GM18873 (cell line): Measurements from ENCODE around the gene PPP3R2.

Experiments used
- ATAC-seq: cut with Tn5 transposase; IDR thresholded peaks from one replicate; pipeline ENCODE4 v1.9.1; 2021; ENCODE audit warnings: mild to moderate bottlenecking, moderate library complexity, moderate number of reproducible peaks; ENCODE audit not compliant: unreplicated experiment, low FRiP score

The PPP3R2 gene, protein sequence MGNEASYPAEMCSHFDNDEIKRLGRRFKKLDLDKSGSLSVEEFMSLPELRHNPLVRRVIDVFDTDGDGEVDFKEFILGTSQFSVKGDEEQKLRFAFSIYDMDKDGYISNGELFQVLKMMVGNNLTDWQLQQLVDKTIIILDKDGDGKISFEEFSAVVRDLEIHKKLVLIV

DNA sequence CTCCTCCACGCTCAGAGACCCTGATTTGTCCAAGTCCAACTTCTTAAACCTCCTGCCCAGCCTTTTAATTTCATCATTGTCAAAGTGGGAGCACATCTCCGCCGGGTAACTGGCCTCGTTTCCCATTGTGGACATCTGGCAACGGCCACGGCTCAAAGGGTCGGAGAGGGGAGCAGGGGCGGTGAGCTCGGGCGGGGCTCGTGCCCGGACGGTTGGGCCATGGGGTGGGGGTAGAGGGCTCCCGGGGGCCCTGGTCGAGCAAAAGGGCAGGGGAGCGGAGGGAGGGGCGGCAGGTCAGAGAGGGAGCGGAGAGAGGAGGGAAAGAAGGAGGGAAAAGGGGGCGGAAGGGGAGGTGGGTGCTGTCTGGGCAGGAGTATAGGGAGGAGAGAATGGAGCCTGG, at the start of gene PPP3R2:
PPP3R2 (minus strand) TSS at position 174 of the 400 bp plus-strand sequence; CDS start at position 126, 48 bp downstream.
- no peak for ATAC-seq

- no peak for ATAC-seq
These were observed 45.3 kb upstream of the PPP3R2 start for GRCh38 chr9:101639785-101640665.

DNA sequence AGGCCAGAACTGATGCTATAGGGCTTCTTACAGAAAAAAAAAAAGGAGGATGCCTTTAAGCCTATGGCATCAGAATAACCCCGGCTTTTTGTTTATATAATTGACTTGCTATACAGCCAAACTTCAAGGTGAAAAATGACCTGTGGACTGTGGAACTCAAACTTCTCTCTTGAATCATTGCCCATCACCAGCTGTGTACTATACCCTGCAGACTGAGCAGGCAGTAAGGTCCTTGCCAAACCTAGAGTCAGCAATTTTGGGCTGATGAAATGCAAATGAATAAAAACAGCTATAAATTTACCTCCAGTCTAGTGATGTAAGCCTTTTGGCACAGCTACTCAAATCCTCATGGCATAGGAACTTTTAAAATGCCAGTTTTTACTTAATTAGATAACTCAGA, 44.5 kb upstream of the PPP3R2 start:
- no peak for ATAC-seq

- ATAC-seq = no peak
These were observed 41.5 kb upstream of the PPP3R2 start for GRCh38 chr9:101636247-101636646.

DNA sequence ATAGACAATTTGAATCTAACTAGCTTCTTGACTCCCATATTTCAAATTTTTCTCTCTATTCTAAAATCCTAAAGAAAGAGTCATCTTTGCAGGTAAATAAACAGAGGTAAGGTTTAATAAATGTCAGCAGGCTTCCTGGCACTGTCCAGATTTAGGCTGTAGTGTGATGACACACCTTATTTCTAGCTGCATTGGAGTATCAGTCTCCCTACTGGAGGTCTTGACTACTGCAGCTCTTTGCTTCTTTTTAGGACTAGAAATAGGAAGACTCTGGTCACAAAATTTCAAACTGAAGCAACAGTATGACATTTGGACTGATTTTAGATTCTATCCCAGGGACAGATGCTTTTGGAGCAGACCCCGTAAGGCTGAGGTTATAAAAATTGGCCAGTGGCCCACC, 40.7 kb upstream of the PPP3R2 start:
- no peak for ATAC-seq

- ATAC-seq = no peak
These were observed 40.1 kb upstream of the PPP3R2 start for GRCh38 chr9:101634741-101635409.

- no peak for ATAC-seq
These were observed 37.8 kb upstream of the PPP3R2 start for GRCh38 chr9:101632611-101633010.

DNA sequence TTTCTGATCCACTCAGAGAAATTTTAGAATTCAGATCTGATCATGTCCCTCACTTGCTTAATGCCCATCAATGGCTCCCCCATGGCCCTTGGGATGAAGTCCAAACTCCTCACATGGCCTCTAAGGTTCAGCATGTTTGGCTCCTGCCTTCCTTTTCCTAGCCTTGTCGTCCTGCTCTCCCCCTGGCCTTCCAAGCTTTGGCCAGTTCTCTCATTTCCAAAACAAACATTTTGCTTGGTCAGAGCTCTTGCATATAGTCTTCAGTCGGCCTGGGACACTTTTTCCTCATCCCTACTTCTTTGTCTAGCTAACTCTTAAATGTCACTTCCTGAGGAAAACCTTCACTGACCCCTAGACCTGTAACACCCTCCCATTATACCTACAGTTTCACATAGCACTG, 37.1 kb upstream of the PPP3R2 start:
- no peak for ATAC-seq

DNA sequence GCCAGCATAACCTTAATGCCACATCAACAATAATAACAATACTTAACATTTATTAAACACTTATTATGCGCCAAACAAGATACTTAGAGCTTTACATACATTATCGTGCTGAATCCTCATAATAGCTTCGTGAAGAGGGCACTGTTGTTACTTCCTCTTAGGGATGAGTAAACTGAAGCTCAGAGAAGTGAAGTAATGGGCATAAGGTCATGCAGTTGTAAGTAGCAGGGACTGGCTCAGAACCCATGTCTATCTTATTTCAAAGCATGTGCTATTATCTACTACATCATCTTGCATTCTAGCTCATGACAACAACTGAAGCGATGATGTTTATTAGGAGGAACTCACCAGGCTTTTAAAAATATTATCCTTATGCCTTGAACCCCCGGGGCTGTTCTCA, 34.9 kb upstream of the PPP3R2 start:
- no peak for ATAC-seq

DNA sequence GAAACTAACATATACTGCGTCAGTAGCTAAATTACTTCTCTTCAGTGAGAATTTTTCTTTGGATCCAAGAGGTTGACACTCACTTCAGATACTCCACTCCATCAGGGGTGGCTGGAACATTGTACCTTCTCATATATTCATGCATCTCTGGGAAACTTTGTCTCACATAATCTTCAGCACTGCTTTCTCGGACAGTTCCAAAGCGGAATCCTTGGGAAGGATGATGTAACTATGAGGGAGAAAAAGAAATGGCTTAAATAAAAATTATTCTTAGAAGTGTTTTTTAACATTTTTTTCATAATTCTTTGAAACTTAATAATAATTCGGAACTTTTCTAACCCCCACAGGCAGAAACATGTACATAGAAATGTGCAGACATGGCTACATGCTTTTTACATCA, 33.4 kb upstream of the PPP3R2 start:
- ATAC-seq = no peak

DNA sequence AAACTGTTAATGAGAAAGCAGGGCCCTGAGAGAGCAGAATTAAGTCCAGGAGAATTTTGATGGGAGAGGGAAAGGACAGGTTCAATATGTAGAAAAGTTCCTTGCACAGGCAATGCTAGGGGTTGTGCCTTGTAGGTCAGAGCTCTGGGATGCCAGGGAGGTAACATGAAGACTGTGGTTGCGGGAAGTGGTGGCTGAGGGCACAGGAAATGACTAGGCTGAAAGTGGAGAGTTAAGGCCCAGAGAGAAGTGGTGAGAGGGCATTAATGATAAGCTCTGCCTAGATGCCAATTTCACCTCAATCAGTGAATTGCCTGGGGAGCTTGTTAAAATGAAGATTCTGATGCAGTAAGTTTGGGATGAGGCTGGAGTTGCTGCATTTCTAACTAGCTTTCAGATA, 31.5 kb upstream of the PPP3R2 start:
- peak; percentile 52 for ATAC-seq

GRCh38 chr9:101625876-101626275, 31.1 kb upstream of the PPP3R2 start:
- no peak for ATAC-seq

DNA sequence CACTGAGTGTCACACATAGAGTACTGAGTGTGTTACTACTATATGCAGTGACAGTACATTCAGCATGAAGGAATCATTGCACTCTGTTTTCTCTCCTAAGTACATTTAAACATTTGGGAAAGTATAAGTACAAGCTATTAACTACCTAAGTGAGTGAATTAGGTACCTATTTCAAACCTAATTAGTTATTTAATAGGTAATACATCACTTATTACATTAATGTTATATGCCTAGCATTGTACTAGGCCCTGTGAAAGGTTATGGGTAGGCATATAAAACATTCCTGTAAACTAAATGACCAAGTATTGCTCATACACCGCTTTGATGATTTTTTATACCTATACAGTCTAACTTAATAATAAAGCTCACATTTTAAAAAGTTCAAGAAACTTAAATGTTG, 25.7 kb upstream of the PPP3R2 start:
- ATAC-seq = no peak

DNA sequence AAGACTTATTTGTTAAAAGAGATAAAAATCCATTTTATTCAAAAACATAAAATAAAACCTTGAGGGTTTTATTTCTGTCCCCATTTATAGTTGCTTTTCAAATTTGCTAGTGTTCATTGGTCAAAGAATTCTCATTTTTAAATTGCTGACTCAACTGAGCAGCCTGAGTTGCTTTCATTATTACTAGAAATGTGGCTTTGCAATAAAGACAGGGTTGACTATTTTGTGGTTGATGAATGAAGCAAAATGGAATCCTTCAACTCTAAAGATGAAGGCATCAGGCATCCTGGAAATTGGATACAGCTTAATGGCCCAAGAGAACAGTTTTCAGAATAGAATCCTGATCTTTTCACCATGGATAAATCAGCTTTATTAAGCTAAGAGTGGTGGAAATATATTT, 23.9 kb upstream of the PPP3R2 start:
- peak; percentile 63 for ATAC-seq

DNA sequence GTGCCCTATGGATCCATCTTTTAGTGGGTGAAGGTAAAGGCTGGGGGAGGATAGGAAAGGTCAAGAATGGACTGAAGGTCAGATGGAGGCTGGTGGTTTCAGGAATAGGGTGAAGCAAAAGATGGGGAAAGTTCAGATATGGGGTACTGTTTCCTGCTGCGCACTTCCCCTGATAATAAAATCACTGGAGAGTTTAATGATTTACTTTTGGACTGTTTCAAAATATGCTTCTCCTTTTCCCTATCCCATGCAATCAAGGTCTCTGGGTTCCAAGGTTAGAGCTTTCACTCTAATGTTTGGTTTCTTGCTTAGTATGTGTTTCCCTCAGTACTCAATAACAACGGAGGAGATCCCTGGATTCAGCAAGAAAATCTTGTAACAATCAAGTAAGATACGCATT, 10.8 kb upstream of the PPP3R2 start:
- no peak for ATAC-seq

GRCh38 chr9:101604296-101604695, 9.5 kb upstream of the PPP3R2 start:
- ATAC-seq = no peak

GRCh38 chr9:101601904-101602765, 7.4 kb upstream of the PPP3R2 start:
- no peak for ATAC-seq

DNA sequence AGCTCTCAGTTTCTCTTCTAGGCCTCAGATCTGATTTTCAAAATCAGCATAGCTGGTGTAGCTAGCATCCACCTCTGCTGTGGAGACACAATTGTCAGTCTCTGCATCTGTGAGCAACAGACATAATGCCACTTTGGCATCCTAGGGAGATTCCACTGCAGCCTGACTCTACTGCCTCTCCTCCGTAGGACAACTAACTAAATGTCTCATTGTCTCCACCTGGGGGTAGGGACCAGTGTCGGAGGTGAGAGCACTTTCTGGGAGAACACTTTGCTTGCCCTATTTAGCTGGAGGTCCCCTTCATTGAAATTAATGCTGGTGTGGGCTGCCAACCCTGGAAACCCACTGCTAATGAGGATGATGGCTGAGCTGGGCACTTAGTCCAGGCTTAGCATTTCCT, 1.4 kb downstream of the PPP3R2 start:
- ATAC-seq = no peak

- no peak for ATAC-seq
These were observed 2.0 kb downstream of the PPP3R2 start for GRCh38 chr9:101592788-101593187.

DNA sequence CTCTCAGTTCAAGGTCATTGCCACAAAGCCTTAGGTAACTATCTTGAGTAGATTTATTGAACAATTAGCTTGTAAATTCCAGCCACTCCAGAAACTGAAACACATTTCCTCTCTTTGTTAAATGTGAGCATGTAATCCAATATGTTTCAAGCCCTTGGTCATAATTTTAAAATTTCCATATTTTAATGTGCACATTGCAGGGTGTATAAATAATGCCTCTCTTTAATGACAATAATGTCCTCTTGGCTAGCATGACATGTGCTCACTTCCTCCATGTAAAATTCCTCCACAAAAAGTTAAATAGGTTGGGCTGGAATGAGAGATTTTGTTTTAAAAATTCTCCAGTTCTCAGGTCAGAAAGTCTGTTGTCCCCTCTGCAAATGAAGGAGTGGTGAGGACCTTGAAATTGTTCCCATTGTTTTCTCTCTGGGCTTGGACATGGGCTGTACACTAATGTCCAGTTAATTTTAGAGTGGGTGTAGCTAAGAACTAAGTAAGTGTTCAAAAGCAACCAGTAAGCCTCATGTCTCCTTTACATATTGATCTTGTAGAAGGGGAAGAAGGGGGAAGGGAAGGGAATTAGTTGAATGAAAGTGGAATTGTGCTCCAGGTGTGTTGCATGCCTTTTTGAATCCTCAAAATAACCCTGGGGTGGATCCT, 2.9 kb downstream of the PPP3R2 start:
- no peak for ATAC-seq
